Hepatic stellate cell (primary cell): ENCODE measurements around the gene RPS19BP1.
A peak's percentile ranks its signal among the peaks of the same experiment; 100 is the strongest.

Experiments
- DNase-seq: peaks from one replicate; pipeline ENCODE4 v3.0.0; 2011; ENCODE audit warnings: low spot score

The RPS19BP1 gene

DNA sequence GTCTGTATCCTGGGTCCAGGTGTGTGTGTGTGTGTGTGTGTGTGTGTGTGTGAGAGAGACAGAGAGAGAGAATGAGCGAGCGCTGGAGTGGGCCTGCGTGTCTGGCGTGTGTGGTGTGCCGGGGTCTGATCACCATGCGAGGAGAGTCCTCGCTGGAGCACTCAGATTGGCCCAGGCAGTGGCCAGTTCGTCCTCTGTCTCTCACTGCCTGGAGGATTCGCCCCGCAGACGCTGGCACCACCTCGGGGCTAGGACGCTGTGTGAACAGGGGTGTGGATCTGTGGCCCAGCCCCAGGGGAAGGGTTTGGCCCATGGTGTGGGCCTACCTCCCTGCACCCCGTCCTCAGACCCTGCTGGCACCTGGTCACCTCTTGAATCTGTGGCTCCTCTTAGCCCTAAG is 26.4 kb upstream of the RPS19BP1 start:
- no peak for DNase-seq

DNA sequence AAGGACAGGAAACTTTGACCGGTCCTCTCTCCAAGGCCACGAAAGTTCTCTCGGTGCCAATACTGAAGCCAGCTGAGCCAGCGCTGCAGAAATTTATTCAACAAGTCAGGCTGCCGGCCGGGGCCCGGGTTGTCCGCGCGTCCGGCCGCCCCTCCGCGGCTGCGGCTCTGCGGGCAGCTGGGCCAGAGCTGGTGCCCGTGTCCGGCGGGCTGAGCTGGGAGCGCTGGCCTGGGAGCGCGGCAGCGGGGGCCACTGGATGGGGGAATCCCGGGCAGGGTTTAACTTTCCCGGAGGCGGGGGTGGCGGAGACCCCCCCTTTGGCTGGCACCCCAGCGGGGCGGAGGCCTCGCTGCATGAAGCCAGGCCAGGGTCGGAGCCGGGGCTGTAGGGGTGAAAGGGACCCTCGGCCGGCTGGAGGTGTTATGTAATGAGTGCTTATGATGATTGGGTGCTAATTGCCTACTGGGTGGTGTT is 25.7 kb upstream of the RPS19BP1 start:
- DNase-seq: no peak

DNA sequence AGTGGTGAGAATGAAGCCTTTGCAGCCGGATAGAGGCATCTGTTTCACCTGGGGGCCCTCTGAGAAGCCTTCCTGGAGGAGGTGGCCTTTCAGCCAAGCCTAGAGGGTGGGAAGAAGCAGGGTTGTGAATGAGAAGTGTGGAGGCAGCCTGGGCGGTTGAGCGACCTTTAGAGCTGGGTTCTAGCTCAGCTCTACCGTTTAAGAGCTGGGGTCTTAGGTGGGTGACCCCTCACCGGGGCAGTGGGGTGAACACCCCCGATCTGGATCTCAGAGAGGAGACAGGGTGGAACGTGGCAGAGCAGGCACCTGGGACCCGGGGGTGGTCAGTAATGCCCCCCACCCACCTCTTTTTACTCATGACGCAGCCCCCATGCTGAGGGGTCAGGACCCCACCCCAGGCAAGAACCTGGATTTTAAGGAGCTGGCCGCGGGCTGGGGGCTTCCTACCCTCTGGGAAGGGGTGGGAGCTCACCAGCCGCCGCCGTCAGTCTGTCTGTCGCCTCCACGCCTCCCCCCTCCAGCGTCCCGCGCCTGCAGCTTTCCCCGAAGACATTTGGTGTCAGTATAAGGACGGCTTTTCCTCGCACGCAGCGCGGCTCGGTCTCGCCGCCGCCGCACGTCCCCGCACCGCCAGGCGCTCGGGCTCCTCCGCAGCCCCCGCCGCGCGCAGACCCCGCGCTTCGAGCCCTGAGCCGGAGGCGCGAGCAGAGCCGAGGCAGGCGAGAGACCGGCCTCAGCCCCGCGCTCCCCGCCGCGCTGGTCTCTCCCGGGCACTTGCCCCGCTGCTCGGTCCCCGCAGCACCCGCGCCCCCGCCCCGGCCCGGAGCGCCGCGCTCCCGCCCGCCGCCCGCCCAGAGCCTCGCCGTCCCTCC is 24.7 kb upstream of the RPS19BP1 start:
- DNase-seq: no peak

DNA sequence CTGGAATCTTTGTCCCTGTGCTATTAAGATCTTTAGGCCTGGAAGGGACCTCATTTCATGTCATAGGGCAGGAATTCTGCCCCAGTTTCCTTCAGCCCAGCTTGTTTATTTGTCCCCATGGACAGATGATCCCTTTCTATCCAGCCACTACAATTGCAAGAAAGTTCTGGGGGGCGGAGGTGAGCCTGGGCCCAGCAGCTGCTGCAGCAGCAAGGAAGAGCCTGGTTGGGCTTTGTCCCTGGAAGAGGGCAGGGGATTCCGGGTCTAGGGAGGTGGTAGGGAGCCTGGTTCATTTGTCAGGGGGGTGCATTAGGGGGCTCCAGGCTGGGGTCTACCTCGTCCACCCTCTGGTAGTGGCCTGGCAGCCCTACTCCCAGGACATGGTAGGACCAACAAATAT is 21.6 kb upstream of the RPS19BP1 start:
- DNase-seq: no peak

DNA sequence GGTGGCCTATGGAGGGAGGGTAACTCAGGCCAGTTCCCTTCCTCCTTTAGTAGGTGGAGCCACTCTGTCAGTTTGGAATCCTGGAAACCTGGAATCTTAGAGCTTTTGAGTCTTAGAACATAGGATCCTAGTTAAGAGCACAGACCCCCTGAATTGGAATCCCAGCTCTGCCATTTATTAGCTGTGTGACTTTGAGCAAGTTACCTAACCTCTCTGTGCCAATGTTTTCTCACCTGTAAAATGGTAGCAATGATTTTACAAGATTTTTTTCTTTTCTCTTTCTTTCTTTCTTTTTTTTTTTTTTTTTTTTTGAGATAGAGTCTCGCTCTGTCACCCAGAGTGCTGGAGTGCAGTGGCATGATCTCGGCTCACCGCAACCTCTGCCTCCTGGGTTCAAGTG is 20.9 kb upstream of the RPS19BP1 start:
- no peak for DNase-seq

DNA sequence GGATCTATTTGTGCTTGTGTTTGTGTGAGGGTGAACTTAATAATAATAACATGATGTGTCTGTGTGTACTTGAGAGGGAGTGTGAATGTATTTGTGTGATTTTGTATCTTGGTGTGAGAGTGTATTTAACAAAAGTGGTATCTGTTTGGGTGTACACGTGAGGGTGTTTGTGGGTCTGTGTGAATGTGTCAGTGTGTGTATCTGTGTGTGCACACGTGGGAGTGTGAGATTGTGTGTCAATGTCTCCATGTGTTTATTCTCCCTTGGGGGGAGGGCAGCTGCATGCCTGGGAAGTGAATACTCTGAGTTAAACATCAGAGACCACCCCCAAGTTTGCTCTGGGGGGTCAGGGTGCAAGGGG is 15.0 kb upstream of the RPS19BP1 start:
- no peak for DNase-seq

DNA sequence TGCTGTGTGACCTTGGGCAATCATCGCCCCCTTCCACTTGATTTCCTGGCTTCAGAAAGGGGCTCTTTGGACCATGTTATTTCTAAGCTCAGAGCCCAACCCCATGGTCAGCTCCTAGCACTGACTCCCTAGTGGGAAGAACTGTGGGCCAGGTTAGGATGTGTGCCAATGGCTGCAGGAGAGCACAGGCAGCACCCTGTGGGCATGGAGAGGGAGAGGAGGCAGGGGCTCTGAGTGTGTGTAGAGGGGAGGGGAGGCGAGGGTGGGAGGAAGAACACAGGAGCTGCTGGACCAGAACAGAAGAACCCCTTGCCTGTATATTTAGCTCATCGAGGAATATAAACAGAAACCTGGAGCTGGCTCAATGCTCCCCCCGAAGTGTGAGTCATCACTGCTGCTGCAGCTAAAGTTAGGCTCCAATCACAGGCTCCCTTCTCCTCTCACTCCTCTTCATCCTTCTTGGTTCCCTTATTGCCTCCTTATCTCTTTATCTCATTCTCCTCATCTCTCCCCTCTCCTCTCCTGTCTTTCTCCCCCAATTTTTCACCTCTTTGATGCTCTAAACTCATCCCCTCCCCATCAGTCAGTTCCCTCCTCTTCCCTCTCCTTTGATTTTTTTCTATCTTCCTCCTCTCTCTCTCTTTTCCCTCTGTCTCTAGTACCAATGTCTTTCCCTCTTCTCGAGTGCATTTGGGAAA is 14.5 kb upstream of the RPS19BP1 start:
- peak; percentile 70 for DNase-seq

DNA sequence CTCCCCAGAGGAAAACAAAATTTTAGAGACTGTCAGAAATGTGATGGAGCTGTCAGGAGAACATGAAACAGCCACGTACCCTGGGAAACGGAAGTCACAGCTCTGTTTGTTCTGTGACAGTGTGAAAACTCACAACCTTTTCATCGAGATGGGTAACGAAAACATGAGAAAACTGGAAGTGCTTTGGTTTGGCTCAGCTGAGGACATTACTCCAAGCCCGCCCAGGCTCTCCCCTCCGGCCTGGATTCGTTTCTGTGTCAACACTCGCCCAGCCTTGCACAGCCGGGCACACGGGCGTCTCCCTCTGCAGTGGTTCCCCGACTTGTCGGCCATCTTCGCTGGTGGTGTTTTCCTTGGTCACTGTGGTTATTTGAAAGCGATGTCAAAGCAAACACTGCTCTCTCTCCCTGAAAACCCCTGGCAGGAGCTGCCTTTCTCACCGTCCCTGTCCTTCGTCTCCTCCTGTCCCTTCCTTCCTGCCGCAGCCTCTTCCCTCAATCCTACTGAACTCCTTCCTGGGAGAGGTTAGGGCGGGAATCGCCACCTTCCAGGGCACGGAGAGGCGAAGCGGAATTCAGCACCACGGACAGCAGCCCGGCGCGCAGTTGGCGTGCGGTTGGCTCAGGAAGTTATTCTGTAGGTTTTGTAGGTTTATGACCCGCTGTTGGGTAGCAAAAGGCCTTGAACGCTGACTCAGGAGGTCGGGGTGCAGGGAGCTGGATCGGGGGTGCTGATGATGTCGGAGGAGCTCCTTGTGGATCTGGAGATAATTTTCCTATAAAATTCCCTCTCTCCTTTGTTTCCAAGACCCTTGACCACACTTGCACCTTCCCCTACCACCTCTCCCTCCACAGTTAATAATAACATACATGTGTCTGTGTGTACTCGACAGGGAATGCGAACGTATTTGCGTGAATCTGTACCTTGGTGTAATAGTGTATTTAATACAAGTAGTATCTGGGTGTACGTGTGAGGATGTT is 13.1 kb upstream of the RPS19BP1 start:
- no peak for DNase-seq

DNA sequence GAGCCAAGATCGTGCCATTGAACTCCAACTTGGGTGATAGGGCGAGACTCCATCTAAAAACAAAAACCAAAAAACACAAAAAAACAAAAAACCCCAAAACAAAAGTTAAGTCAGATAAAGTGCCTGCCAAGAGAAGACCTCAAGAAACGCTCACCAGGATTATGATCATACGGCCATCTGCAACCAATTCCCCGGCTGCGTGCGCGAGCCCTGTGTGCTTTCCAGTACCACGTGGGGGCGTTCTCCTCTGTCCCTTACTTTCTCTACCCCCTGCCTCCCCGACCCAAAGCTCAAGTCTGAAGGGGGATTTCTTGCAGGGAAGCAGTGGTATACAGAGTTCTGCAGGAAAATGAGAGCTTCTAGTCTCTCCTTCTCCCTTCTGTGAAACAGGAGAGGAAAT is 10.5 kb upstream of the RPS19BP1 start:
- DNase-seq: no peak

DNA sequence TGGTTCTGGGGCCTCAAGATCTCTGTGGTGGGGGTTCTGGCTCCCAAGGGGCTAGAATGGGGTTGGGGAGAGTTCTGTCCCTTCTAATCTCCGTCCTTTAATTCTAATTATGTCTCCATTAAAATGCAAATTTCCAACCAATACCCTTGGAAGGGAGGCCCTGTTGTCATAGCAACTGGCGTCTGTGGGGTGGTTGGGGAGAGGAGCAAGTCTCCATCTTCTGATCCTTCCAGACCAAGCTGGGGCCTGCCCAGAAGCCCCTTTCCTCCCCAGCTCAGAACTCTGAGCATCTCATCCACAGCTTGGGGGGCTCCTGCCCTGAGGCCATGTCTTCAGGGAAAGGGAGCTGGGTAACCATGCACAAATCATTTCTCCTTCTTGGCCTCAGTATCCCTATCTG is 5.4 kb upstream of the RPS19BP1 start:
- DNase-seq: no peak

DNA sequence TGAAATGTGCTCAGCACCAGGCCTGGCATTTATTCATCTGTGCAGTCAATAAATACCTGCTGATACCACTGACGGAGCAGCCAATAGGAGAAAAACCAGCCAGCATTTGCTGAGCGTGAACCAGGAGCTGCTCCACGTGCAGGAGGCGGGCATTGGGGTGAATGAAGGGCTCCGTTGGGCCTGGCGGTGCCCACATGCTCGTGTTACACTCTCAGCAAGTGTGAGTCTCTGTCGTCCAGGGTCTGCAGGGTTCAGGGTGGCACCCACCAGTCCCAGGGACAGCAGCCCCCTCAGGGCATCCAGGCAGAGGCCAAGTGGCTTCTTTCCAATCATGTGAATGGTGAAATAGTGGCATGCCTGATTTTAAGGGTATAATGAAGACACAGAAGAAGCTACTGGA is 4.2 kb upstream of the RPS19BP1 start:
- DNase-seq: no peak

DNA sequence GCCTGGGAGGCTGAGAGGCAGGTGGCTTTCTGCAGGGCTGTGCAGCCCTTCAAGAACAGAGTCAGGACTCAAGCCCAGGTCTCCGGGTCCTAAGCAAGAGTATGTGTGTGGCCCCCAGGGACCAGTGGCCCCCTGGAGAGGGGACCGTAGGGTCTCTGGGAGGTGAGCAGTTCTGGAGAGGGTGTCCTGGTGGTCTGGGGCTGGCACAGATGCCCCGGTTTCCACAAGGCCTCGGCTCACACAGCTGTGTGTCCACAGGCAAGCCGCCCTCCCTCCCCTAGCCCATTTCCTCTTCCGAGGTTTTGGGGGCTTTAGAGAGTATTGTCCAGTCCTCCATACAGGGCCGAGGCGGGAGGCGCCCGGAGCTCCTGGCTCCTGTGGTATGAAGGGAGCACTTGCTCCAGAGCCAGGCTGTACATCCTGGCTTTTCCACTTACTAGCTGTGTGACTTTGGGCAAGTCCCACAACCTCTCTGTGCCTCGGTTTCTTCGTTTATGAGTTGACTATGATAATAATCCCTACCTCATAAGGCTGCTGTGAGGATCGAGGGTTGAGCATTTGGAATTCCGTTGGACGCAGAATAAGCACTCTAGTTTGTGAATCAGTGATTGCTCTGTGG is 3.4 kb upstream of the RPS19BP1 start:
- DNase-seq: no peak

DNA sequence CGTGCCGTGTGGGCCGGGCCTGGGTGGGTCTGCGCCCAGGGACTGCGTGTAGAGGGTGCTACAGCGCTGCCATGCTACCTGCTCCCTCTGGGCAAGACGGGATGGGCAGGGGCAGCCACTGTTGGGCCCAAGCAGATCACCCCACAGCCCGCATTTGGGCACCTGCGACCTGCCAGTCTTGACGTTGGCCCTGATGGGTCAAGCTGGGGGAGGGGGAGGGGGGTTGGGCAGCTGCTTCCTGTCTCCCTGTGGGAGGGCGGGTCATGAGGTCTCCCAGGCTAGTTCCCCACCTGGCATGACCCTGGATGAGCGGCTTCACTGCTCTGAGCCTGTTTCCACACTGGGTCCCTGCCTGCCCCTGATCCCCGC is 2.8 kb upstream of the RPS19BP1 start:
- no peak for DNase-seq

DNA sequence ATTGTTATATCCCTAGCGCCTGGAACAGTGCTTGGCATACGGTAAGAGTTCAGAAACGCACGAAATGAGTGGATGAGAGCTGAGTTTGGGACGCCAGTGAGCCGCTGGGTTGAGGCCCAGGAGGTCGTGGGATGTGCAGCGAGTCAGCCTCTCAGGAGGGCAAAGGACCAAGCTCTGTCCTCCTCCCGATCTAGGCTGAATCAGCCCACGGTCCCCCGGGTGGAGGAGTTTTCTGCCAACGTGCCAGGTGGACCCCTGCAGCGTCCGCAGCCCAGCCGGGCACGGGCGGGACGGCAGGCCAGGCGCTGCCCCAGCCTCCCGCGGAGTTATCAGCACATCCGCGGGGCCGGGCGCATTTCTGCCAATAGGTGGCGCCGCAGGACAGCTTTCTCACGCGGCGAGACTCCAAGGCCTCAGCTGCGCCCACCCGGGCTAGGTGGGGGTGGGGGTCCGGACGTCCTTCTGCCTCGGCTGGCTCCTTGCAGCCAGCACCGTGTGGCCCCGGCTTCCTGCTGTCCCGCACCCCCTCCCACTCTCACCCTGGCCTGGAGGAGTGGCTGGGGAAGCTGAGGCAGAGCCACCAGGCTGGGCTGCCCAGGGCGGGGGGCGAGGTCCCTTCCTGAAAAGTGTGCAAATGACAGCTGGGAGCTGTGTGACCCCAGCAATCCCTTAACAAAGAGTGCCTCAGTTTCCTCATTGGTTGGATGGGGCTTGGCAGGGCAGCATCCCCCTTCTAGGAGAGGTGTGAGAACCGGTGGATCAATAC is 2.2 kb upstream of the RPS19BP1 start:
- peak; percentile 82 for DNase-seq

DNA sequence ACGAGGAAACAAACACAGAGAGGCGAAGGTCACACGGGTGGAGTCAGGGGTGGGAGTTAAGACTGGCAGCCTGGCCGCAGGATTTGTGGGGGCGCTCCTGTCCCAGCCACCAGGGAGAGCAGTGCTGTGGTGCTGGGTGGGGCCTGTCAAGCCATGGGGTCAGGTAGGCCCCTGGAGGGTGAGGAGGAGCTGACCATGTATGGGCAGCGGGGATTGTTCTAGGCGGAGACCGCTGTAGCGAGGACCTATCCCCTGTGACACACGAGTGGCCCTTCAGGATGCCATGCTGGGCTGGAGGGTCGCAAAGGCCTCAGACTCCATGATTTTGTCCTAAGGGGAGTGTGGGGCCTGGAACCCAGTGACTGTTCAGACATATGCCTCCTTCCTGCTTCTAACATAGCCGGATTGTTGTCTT is 1.6 kb upstream of the RPS19BP1 start:
- no peak for DNase-seq

DNA sequence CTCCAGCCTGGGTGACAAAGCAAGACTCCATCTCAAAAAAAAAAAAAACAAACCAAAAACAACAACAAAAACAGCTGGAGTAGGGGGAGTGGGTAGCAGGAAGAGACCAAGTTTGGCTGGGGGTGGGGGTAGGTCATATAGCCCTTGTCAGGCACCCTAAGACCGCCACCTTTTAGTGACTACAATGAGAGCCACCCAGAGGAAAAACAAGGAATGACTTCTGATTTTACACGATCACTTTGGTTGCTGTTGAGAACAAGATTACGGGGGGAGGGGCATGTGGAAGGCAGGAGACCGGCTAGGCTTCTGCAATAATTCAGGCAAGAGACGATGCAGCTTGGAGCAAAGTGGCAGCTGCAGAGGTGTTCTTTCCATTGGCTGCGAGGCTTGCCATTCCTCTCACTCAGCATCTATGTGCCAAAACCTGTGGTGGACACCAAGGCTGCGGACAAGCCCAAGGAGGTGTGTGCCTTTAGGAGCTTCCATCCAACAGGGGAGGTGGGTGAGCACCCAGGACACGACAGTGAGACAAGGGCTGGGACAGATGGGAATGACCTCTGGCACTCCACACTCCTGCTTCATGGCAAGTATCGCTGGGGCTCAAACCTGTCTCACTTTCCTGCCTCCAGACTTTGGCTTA is 1.7 kb downstream of the RPS19BP1 start:
- DNase-seq: peak; percentile 71

DNA sequence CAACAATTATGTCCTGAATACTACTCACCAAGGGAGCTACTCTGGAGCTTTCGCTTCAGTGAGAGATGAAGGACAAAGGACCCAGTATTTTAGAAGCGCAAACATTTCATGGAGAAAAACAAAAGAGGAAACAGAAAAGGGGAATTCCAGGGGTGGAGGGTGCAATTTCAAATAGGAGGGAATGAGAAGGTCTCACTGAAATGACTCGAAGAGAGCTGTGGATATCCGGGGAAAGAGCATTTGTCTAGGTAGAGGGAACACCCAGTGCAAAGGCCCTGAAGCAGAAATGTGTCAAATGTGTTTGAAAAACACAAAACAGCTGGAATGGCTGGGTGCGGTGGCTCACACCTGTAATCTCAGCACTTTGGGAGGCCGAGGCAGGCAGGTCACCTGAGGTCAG is 2.4 kb downstream of the RPS19BP1 start:
- DNase-seq: no peak

DNA sequence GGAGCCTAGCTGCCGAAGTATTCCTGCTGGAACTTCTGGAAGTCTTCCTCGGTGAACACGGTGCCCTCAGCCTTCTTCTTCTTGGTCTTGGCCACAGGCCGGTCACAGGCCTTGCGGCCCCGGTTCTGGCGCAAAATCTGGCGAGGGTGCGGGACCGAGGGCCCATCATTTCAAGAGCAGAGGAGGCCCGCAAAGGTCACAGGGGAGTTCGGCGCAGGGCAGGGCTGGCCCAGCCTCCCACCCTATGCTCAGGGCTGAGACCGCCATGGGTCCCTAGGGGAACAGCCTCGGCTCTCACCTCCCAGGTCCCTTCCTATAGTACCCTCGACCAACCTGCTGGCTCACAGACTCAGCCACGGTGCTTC is 3.1 kb downstream of the RPS19BP1 start:
- no peak for DNase-seq

DNA sequence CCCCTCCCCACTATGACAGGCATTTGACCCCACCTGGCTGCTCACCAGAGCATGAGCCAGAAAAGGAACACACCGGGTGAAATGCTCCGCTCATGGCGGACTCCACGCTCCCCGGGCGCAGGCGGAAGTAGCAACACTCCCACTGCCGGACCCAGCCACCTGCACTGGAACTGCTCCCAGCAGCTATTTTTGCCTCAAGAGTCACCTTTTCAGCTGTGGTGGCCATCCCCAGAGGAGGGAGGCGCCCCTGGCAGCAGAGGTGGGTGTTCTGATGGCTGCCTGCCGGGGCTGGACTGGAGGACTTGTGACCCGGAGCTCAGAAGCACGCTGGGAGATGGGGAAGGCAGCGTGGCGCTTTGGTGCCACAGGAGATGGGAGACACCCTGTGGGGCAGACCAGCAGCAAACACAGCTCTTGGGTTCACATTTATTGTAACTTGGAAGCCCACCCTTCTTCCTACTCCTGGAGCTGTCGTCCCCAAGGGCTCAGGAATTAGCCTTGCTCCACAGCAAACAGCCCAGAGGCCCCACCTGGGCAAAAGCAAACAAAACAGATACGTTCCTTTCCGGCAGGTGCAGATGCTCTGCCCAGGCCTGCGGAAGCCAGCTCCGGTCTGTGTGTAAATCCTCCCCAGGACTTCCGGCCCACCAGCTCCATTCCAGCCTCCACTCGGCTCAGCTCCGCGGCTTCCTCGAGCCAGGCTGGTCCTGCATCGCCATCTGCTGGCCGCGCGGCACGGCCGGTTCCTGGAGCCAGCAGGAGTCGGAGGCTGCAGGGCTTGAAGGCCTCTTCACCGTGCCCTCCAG is 3.7 kb downstream of the RPS19BP1 start:
- peak; percentile 88 for DNase-seq
